Bone marrow (tissue), 2 donors: ENCODE results near the gene DTX4.
"Not testable (repeated sequence)": the region's sequence is repeated elsewhere in the genome, so short reads cannot be mapped to it uniquely, and the experiment has no call there.

ENCODE experiments used
- DNase-seq, 2 donors: peaks; one replicate each; lab custom pipeline; 2025; lab: John Stamatoyannopoulos, UW

Gene DTX4

DNA sequence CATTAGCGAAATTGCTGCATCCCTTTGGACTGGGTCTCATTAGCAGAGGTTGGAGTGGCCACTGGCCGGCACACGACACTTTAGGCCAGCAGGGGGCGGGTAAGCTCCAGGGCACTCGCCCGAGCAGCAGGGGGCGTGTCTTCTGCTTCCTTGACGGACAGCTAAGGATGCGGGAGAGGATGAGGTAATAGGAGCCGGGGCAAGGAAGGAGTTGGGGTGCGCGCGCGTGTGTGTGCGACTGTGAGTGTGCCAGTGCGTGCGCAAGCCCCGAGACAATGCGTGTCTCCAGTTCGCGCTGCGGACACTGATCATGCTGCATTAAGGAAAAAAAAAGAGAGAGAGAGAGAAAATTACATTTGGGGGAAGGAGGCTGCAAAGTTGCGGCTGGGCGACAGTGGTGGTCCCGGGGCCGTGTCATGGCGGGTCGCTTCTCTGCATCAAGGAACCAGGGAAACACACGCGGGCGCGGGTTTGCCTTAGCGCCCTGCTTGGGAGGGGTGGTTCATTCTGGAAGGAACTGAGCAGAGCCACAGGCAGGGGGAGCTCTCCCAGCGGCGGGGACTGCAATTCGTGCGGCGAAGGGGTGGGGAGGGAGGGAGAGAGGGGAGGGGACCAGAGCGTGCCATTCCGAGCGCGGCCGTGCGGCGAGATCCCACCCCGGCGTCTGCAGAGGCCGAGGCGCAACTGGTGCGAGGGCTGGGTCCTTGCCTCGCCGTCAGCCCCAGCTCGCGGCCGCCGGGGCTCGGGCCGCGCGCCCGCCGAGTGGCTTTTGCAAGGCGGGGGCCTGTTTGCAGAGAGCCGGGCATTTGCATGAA lies at the start of gene DTX4:
DTX4 (plus strand) TSS at position 625 of the 815 bp plus-strand sequence. CDS start 464 bp downstream, outside the sequence.
- DNase-seq = peak; percentile 71 to 87

DNA sequence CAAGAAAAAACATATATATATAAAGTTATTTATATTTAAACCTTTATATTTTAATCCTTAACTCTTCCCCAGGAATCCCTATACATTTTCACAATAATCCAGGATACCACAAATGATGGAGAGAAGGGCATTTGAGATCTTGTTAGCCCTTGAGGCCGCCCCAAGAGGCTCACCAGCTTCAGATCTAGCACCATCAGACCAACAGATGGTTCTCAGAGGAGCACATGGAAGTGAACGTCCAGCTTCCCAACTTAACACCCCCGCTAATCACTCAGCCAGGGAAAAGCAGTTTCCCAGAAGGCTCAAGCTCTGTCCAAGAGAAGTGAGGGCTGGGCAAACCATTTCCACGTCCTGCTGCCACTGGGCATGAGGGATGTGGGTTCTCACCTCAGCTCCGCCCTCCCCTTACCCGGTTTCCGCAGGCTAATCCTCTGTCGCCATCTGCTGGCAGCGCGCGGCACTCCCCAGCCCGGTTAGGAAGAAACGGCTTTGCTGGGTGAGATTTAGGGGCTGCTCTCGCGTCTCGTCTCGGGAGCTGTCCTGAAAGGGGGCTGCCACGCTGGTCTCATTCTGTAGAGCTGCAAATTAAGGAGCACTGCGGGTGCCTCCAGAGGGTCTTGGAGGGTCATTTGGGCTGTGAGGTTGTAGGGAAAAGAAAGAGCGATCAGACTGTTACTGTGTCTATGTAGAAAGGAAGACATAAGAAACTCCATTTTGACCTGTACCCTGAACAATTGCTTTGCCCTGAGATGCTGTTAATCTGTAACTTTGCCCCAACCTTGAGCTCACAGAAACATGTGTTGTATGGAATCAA lies 36.1 kb upstream of the DTX4 start:
- peak; percentile 70 to 75 for DNase-seq

DNA sequence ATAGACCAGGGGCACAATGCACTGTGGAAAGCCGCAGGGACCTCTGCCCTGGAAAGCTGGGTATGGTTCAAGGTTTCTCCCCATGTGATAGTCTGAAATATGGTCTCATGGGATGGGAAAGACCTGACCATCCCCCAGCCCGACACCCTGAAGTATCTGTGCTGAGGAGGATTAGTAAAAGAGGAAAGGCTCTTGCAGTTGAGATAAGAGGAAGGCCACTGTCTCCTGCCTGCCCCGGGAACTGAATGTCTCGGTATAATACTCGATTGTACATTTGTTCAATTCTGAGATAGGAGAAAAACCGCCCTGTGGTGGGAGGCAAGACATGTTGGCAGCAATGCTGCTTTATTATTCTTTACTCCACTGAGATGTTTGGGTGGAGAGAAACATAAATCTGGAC lies 35.4 kb upstream of the DTX4 start:
- DNase-seq = not testable (repeated sequence)

DNA sequence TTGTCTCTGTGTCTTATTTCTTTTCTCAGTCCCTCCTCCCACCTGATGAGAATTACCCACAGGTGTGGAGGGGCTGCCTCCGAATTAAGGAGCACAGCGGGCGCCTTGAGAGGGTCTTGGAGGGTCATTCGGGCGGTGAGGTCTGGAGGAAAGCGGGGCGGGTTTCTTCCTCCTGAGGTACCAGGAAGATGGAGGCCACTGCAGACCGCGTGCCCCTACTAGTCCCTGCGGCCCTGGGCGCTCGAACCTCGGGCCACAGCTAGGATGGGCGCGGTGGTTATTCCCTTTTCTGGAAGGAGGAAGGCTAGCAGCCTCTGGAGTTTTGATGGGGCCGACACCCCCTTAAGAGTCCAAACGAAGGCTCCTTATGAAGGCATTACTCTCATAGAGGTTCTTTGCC lies 34.7 kb upstream of the DTX4 start:
- no peak for DNase-seq

DNA sequence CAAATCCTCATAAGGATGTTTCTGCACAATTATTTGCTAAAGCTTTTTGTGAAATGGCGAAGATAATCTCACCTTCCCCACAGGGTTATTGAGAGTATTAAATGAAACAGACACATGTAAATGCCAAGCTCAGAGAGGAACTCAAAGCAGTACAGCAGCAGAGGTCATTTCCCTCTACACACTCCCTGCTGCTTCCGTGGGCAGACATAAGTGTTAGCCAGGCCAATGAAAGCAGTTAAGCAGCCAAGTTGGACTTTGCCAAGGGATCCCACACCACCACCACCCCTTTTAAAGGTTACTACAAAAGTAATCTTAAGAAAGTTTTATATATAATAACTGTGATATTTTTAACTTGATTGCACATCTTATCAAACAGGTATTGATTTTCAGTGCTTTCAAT lies 33.3 kb upstream of the DTX4 start:
- DNase-seq = no peak

DNA sequence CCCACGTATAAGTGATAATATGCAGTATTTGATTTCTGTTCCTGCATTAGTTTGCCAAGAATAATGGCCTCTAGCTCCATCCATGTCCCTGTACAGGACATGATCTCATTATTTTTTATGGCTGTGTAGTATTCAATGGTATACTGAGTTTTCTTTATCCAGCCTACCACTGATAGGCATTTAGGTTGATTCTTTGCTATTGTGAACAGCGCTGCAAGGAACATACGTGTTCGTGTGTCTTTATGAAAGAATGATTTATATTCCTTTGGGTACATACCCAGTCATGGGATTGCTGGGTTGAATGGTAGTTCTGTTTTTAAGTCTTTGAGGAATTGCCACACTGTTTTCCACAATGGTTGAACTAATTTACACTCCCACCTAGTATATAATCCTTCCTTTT lies 30.7 kb upstream of the DTX4 start:
- no peak for DNase-seq

DNA sequence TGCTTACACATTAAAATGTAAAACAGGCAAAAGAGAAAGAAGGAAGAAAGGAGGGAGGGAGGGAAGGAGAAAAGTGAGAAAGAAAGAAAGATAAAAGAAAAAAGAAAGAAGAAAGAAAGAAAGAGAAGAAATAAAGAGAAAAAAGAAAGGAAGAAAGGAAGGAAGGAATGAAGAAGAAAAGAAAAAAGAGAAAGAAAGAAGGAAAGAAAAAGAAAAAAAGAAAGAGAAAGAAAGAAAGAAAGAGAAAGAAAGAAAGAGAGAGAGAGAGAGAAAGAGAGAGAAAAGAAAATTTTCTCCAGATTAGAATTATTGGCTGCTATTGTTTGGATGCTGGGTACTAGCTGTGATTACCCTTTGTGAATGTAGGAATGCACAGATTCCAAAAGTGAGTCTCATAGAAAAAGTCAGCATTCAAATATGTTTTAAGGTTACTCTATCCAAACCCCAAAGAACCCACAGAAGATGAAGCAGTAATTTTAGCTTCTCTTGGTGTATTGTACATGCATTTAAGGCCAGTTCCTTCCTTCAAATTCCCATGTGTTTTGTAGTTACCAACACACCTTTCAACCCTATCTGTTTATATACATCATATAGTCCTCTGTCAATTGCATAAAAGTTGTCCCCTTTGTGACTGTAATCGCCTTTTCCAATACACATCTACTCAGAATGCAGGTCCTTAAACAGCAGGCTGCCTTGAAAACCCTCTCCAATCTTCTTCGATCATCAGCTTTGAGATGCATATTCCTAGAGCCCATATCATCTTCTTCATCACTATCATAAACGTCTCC lies 30.1 kb upstream of the DTX4 start:
- no peak for DNase-seq

DNA sequence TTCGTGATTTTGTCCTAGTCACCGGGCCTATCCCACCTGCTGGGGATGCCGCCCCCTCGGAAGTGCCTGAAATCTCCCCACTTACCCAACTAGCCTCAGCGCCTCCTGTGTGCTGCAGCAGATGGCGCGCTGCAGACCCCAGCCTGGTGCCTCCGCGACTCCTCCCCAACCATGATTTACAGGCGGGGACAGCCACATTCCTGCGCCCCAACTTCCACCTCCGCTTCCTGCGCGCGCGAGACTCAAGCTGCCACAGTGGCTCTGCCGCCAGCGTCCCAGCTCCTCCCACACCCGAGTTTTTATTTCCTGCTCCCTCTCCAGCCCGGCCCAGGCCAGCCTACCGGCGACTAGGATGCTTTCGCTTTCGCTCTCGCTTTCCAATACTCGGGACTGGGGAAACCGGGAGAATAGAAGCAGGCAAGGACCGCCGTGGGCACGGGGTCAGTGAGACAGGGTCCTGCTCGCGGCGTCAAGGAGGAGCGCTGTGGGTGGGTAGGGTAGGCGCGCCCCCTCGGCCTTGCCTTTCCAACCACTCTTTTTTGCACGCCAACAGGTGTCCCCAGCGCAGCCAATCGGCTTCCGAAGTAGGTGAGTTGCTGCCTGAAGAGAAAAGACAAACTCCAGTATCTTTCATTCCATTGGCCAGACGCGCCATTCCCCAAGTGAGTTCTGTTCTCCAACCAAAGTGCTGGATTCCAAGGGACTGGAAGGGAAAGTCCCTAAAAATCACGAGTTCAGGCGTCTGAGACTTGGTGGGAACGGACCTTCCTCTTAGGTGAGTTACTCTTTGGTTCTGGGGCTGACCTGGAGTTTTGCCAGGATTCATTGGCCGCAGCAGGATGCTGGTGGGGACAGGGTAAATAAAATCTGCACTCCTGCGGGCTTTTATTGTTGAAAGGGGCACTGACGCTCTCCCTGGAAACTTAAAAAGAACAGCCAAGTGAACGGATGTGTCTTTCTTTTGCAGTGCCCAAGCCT lies 29.1 kb upstream of the DTX4 start, which contains the start of gene FAM111A:
FAM111A (plus strand) TSS at position 327 of the 978 bp plus-strand sequence. CDS start 6,017 bp downstream, outside the sequence.
- DNase-seq = peak; percentile 59 to 97

DNA sequence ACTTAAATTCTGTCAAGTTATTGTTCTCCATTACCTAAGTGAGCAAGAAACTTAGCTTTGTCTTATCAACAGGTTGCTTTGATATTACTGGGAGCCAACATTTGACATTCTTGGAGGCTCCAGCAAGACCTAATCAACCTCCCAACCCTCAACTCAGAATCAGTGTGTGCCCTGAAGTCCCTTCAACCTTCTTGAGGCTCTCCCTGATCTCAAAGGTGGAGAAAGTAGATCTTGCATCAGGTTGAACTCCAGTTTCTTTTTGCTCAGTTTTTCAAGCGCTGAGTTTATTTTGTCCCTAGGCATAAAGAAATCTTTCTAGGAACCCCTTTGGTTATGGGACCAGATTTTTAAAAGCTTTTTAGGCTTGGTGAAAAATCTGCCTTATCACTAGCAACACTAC lies 27.8 kb upstream of the DTX4 start:
- no peak for DNase-seq

DNA sequence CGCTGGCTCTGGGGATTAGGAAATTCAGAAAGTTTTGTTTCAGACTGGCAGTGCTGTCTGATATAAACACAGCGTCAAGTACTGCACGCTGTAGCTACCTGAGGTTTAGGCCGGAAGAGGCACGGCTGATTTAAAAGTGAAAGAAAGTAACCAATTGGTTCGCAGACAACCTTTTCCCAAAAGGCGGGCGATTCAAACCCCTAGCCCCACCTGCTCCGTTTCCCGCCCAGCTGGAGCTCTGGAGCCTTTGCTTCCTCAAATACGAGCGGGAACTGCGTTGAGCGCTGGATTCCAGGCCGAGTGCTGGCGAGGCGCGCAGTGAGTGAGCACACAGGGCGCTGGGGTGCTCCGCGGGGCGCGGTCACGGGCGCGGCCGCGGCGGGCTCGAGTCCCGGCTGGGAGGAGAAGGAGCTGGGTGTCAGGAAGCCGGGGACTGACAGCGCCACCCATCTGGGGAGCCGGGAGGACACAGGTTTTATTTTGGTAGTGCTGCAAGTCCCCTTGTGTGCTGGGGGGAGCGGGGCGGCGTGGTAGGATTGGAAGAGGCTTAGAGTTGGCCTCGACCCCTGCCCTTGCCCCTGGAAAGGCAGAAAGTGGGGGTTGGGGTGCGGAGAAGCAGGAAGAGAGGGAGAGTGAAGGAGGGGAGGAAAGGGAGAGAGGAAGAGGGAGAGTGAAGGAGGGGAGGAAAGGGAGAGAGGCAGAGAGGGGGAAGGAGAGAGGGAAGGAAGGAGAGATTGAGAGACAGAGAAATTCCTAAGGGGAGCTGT lies 27.2 kb upstream of the DTX4 start:
- DNase-seq = peak; percentile 32 to 76

DNA sequence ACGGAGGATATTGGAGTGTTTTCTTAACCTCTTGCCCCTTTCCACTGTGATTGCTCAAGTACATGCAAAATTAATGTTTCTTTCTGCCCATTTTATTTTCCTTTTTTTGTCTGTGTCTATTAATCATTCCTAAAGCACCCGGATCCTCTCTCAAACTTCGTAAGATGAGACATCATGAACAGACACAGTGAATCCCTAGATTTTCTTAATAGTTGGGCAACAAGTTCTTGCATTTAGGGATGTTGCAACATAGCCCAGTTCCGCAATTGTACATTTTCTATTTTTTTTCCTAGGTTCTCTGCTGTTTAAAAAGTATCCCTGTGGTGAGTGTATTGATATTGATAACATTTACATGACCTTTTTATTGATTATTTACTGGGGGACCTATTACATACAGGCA lies 26.4 kb upstream of the DTX4 start:
- peak in 1 of 2 donors; percentile 22 for DNase-seq

DNA sequence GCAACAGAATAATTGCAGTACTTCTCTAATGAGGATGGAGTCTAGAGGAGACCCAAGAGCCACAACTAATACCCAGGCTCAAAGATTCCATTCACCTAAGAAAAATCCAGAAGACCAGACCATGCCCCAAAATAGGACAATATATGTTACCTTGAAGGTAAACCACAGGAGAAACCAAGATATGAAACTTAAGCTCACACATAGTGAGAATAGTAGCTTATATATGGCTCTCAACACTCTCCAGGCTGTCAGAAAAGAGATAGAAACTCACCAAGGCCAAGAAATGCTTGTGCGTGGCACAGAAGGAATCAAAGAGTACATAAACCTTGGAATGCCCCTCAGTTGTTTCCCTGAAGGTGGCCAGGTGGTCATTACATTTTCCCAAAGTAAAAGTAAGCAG lies 20.2 kb upstream of the DTX4 start:
- DNase-seq = no peak

DNA sequence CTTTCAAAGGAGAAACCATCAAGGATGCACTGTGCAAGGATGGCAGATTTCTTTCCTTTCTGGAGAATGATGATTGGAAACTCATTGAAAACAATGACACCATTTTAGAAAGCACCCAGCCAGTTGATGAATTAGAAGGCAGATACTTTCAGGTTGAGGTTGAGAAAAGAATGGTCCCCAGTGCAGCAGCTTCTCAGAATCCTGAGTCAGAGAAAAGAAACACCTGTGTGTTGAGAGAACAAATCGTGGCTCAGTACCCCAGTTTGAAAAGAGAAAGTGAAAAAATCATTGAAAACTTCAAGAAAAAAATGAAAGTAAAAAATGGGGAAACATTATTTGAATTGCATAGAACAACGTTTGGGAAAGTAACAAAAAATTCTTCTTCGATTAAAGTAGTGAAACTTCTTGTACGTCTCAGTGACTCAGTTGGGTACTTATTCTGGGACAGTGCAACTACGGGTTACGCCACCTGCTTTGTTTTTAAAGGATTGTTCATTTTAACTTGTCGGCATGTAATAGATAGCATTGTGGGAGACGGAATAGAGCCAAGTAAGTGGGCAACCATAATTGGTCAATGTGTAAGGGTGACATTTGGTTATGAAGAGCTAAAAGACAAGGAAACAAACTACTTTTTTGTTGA lies 19.5 kb upstream of the DTX4 start:
- DNase-seq = no peak

DNA sequence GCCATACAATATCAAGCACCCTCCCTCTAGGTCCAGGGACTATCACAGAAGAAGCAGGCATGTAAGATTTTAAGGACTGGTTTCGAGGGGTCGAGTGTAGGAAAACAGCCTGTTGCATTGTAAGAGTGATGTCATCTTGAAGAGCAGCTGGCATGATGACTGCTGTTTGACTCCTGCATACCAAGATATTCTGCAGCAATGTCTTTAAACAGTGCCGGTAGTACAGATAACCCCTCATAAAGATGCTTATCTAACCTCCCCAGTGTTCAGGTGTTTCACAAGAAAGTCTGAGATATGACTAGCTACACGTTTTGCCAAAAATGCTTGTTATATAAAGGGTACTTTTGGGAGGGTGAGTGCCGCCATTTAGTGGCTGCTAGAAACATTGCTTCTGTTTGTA lies 17.3 kb upstream of the DTX4 start:
- no peak for DNase-seq

DNA sequence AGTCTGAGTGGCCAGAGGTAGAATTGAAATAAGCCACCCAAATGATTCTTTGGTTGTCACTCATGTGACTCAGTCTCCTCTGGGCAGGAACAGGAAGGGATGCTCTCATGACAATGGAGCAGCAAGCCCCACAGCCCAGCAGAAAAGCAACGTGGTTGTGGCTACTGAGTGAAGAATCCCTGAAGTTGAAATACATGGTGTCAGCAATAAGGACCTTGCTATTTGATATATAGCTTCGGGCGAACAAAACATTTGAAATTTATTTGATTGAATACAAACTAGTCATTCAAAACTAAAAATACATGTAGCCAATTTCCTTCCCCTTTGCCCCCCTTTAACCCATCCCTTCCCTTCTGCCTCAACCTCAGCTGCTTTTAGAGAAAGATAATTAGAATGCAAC lies 14.5 kb upstream of the DTX4 start:
- DNase-seq = no peak

DNA sequence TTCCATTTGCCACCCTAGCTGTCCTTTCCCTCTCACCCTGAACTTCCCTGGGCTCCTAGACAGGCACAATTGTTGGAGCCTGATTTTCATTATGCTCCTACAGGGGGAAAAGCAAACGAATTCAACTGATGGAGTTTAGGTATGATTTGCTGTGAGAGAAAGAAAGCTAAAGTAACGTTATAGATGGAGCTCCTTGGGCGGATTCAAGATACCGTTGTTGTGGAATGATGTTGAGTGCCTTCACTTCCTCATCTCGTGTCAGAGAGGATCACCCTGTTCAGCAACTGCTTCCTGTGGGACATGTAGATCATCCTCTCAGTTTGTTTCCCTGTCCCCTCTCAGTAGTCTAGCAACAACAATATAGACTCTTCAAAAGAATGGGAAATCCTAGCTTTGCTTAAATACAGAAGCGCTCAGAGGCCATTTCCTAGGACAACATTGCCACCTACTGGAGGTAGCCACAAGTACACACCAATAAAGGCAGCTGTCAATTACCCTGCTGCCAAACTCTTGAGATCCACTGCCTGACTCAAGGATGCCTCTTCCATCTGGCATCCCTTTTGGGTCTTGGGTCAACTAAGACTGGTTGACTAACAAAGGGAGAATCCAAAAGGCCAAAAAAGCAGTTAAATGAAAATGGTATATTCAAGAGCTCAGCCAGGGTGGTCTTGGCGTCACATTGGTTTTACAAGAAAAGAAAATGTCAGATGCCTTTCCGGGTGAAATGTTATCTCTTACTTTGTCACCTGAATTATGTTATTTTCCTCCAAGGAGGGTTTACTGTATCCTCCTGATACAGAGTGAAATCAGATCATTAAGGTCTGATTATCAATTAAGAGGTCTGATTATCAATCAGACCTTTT lies 13.5 kb upstream of the DTX4 start:
- peak in 1 of 2 donors; percentile 88 for DNase-seq

DNA sequence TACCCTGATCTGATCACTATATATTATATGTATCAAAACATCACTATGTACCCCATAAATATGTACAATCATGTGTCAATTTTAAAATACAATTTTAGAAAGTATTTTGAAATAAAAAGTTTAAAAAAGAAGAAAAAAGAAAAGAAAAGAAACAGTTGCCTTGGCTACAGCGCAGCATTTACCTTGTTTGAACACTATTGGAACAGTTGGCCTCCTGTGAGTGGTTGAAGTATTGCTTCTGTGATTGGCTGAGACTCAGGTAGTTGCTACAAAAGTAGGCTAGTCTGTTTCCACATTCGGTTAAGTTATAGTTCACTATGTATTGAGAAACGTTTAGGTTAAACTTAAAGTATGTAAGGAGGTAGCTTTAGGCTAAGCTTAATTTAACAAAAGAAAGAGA lies 7.9 kb upstream of the DTX4 start:
- no peak for DNase-seq

DNA sequence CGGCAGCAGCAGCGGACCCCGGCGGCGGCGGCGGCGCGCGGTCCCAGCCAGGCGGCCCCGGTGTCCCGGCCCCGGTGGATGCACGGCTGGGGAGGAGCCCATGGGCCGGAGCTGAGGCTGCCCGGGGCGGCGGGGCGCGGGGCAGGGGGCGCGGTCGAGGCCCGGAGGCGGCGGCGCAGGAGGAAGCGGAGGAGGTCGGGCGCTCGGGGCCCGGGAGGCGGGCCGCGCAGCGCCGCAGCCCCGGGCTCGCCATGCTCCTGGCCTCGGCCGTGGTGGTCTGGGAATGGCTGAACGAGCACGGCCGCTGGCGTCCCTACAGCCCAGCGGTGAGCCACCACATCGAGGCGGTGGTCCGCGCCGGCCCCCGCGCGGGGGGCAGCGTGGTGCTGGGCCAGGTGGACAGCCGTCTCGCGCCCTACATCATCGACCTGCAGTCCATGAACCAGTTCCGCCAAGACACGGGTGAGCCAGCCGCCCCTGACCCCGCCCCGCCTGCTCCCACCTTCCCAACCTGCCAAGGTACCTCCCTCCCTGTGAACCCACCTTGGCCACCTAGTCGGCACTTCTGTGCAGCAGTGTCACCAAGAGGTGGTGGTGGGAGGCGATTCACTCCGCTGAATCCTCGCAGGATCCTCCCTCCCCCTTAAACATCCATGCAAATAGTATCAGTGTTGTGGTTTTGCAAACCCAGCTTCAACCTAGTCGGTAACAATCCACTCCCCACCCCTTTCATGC lies 580 bp downstream of the DTX4 start:
- DNase-seq = no peak
